C4-2B (cell line): ENCODE measurements around the gene CYP2S1.

Experiments
- CTCF ChIP-seq: fragments of 450-650 bp; conservative IDR thresholded peaks from 2 replicates; pipeline ENCODE4 v1.5.1; 2017; ENCODE audit warnings: mild to moderate bottlenecking
- ZFX ChIP-seq: fragments of 450-650 bp; IDR thresholded peaks from 2 replicates; pipeline ENCODE4 v1.6.1; 2017

- TF ChIP-seq CTCF (no peak), ZFX (no peak)
These were observed 32.4 kb downstream of the CYP2S1 start for GRCh38 chr19:41225238-41226052.
